Astrocyte (in vitro differentiated cells and primary cell): Measurements from ENCODE around the gene NTM. TPM values are rescaled to one million over a fixed set of nuclear protein-coding genes. Genes with fewer than 3 reads are reported as not detected.

Experiments
- DNase-seq: peaks from one replicate; pipeline ENCODE4 v3.0.0-alpha.2; 2010; ENCODE audit warnings: low read depth
- FAIRE-seq: peaks from 2 replicates; lab custom pipeline; 2011; peaks lifted over from hg19 to GRCh38; lab: Jason Lieb, UNC
- H2AFZ ChIP-seq: 2 replicates; pipeline ENCODE4 v1.6.0; 2012; ENCODE audit warnings: low read depth, low read length, inconsistent platforms
- H3K27ac ChIP-seq: 2 replicates; pipeline ENCODE4 v1.5.1; 2011; ENCODE audit warnings: low read depth, low read length, inconsistent platforms
- H3K27me3 ChIP-seq: 2 replicates; pipeline ENCODE4 v1.6.0; 2011; ENCODE audit warnings: low read length, inconsistent platforms; ENCODE audit not compliant: insufficient read depth
- H3K36me3 ChIP-seq: 2 replicates; pipeline ENCODE4 v1.5.1; 2011; ENCODE audit warnings: low read length, inconsistent platforms; ENCODE audit not compliant: insufficient read depth
- H3K4me1 ChIP-seq: 2 replicates; pipeline ENCODE4 v1.5.1; 2011; ENCODE audit warnings: low read length, inconsistent platforms; ENCODE audit not compliant: insufficient read depth
- H3K4me2 ChIP-seq: 2 replicates; pipeline ENCODE4 v1.6.0; 2012; ENCODE audit warnings: low read length, inconsistent platforms
- H3K4me3 ChIP-seq: 2 replicates; pipeline ENCODE4 v1.5.1; 2011; ENCODE audit warnings: low read depth, mild to moderate bottlenecking, low read length, inconsistent platforms; ENCODE audit not compliant: insufficient read depth
- H3K79me2 ChIP-seq: 2 replicates; pipeline ENCODE4 v1.6.0; 2012; ENCODE audit warnings: mild to moderate bottlenecking, low read length, inconsistent platforms; ENCODE audit not compliant: insufficient read depth
- H3K9ac ChIP-seq: 2 replicates; pipeline ENCODE4 v1.6.0; 2012; ENCODE audit warnings: mild to moderate bottlenecking, low read length, inconsistent platforms
- H3K9me3 ChIP-seq: 2 replicates; pipeline ENCODE4 v1.5.1; 2012; ENCODE audit warnings: low read depth, mild to moderate bottlenecking, low read length, inconsistent platforms; ENCODE audit not compliant: insufficient read depth
- H4K20me1 ChIP-seq: 2 replicates; pipeline ENCODE4 v1.6.0; 2012; ENCODE audit warnings: low read length, inconsistent platforms; ENCODE audit not compliant: insufficient read depth
- H3K27ac Mint-ChIP-seq: one replicate; pipeline ENCODE4 v1.8.0; 2021; ENCODE audit warnings: mild to moderate bottlenecking, mixed read lengths; ENCODE audit not compliant: unreplicated experiment
- H3K27me3 Mint-ChIP-seq: one replicate; pipeline ENCODE4 v1.8.0; 2021; ENCODE audit warnings: low read depth, mixed read lengths; ENCODE audit not compliant: unreplicated experiment
- H3K36me3 Mint-ChIP-seq: one replicate; pipeline ENCODE4 v1.8.0; 2021; ENCODE audit warnings: low read depth, mixed read lengths; ENCODE audit not compliant: unreplicated experiment
- H3K4me1 Mint-ChIP-seq: one replicate; pipeline ENCODE4 v1.8.0; 2021; ENCODE audit warnings: low read depth, mixed read lengths; ENCODE audit not compliant: unreplicated experiment
- H3K4me3 Mint-ChIP-seq: one replicate; pipeline ENCODE4 v1.8.0; 2021; ENCODE audit warnings: mild to moderate bottlenecking, moderate library complexity, mixed read lengths; ENCODE audit not compliant: unreplicated experiment
- H3K9me3 Mint-ChIP-seq: one replicate; pipeline ENCODE4 v1.8.0; 2021; ENCODE audit warnings: mild to moderate bottlenecking, mixed read lengths; ENCODE audit not compliant: unreplicated experiment
- CTCF ChIP-seq: IDR thresholded peaks from 2 replicates; pipeline ENCODE4 v1.5.1; 2011; ENCODE audit warnings: low read depth, mild to moderate bottlenecking, inconsistent platforms, low read length, moderate library complexity; ENCODE audit not compliant: insufficient read depth
- EZH2 ChIP-seq: IDR thresholded peaks from 2 replicates; pipeline ENCODE4 v1.6.1; 2012; ENCODE audit warnings: mild to moderate bottlenecking, low read length, inconsistent platforms; ENCODE audit not compliant: insufficient read depth
- total RNA-seq: library from RNA; stranded (reverse); gene quantifications from 2 replicates; pipeline ENCODE4 v1.2.1, GENCODE V29; 2021

The NTM gene
- total RNA-seq, 1 donor from 2014 or later, result 98.2 TPM

GRCh38 chr11:131750152-131750551 is 379.7 kb downstream of the NTM start:
- no peak overlapping the region for H3K4me3 Mint-ChIP-seq
- Histone ChIP-seq H3K4me1 (peaks cover 38% of the 10 kb centered on the region), H3K36me3 (no peaks in the 10 kb centered on the region), H3K9ac (peak overlapping the region; percentile 48), H4K20me1 (no peaks in the 10 kb centered on the region), H3K4me2 (no peak overlapping the region), H3K9me3 (no peaks in the 10 kb centered on the region), H3K27me3 (no peaks in the 10 kb centered on the region), H3K4me3 (no peak overlapping the region), H2AFZ (no peak overlapping the region), H3K27ac (peak overlapping the region; percentile 93), H3K79me2 (no peaks in the 10 kb centered on the region)
- no peaks in the 10 kb centered on the region for H3K36me3 Mint-ChIP-seq
- FAIRE-seq (peak; percentile 41), DNase-seq (no peak)
- peak overlapping the region; percentile 20 for H3K27ac Mint-ChIP-seq
- H3K27me3 Mint-ChIP-seq, result no peaks in the 10 kb centered on the region
- TF ChIP-seq EZH2, result no peak
- TF ChIP-seq CTCF, result no peak
- H3K9me3 Mint-ChIP-seq, result no peaks in the 10 kb centered on the region
- peaks cover 18% of the 10 kb centered on the region for H3K4me1 Mint-ChIP-seq

GRCh38 chr11:131750692-131751091 is 380.3 kb downstream of the NTM start:
- Mint-ChIP-seq H3K9me3 (no peaks in the 10 kb centered on the region), H3K4me3 (no peak overlapping the region), H3K4me1 (peaks cover 14% of the 10 kb centered on the region), H3K36me3 (no peaks in the 10 kb centered on the region), H3K27ac (no peak overlapping the region), H3K27me3 (no peaks in the 10 kb centered on the region)
- no peaks in the 10 kb centered on the region for H4K20me1 ChIP-seq
- no peak overlapping the region for H2AFZ ChIP-seq
- H3K79me2 ChIP-seq, result no peaks in the 10 kb centered on the region
- H3K27me3 ChIP-seq, result no peaks in the 10 kb centered on the region
- H3K4me3 ChIP-seq, result no peak overlapping the region
- H3K9me3 ChIP-seq, result no peaks in the 10 kb centered on the region
- DNase-seq (no peak), FAIRE-seq (no peak)
- no peak overlapping the region for H3K4me2 ChIP-seq
- no peak for TF ChIP-seq EZH2
- no peak for TF ChIP-seq CTCF
- H3K27ac ChIP-seq, result no peak overlapping the region
- no peaks in the 10 kb centered on the region for H3K36me3 ChIP-seq
- peaks cover 33% of the 10 kb centered on the region for H3K4me1 ChIP-seq
- no peak overlapping the region for H3K9ac ChIP-seq

GRCh38 chr11:131754671-131755070 is 384.3 kb downstream of the NTM start:
- no peak overlapping the region for H2AFZ ChIP-seq

More at GRCh38 chr11:131754671-131755070, 384.3 kb downstream of the NTM start:
- no peak overlapping the region for H3K27ac Mint-ChIP-seq
- peaks cover 2% of the 10 kb centered on the region for H3K4me1 Mint-ChIP-seq
- Histone ChIP-seq H3K27me3 (no peaks in the 10 kb centered on the region), H3K4me2 (no peak overlapping the region), H3K9ac (no peak overlapping the region), H3K4me1 (peaks cover 23% of the 10 kb centered on the region), H4K20me1 (no peaks in the 10 kb centered on the region), H3K9me3 (no peaks in the 10 kb centered on the region), H3K27ac (no peak overlapping the region), H3K36me3 (no peaks in the 10 kb centered on the region), H3K79me2 (no peaks in the 10 kb centered on the region), H3K4me3 (no peak overlapping the region)
- TF ChIP-seq EZH2, result no peak
- TF ChIP-seq CTCF, result no peak
- DNase-seq (peak; percentile 42), FAIRE-seq (peak; percentile 23)
- H3K36me3 Mint-ChIP-seq, result no peaks in the 10 kb centered on the region
- H3K9me3 Mint-ChIP-seq, result no peaks in the 10 kb centered on the region
- no peak overlapping the region for H3K4me3 Mint-ChIP-seq
- no peaks in the 10 kb centered on the region for H3K27me3 Mint-ChIP-seq
